HL-60/S4 treated with retinoic acid at 250 ng/mL for 4 days and 3 days (cell line): ENCODE data around the gene EIF4ENIF1.
"Not testable (repeated sequence)": the region's sequence is repeated elsewhere in the genome, so short reads cannot be mapped to it uniquely, and the experiment has no call there.

Source experiments
- in situ Hi-C: fragments of 300-500 bp; cut with MboI; formaldehyde crosslinking; loops from 2 replicates; pipeline ENCODE4 v1.7.0; 2022; ENCODE audit warnings: low sequenced_read_pairs

Gene EIF4ENIF1

DNA sequence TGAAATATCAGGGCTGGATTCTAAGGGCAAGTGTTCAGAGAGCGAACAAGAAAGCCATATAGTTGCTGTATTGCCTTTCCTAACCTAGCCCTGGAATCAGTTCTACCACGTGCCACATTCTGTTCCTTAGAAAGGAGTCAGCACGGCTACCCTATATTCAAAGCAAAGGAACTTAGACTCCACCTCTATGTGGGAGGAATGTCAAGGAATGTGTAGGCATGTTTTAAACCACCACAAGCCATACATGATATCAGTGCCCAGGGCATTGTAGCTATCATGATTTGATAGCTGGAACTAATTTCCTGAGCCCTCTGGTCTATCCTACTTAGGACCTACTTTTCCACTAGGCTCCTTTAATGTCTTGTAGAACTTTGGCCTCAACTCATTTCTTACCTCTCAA lies 2.5 kb upstream of the EIF4ENIF1 start:
- in situ Hi-C loops: no loop called here

DNA sequence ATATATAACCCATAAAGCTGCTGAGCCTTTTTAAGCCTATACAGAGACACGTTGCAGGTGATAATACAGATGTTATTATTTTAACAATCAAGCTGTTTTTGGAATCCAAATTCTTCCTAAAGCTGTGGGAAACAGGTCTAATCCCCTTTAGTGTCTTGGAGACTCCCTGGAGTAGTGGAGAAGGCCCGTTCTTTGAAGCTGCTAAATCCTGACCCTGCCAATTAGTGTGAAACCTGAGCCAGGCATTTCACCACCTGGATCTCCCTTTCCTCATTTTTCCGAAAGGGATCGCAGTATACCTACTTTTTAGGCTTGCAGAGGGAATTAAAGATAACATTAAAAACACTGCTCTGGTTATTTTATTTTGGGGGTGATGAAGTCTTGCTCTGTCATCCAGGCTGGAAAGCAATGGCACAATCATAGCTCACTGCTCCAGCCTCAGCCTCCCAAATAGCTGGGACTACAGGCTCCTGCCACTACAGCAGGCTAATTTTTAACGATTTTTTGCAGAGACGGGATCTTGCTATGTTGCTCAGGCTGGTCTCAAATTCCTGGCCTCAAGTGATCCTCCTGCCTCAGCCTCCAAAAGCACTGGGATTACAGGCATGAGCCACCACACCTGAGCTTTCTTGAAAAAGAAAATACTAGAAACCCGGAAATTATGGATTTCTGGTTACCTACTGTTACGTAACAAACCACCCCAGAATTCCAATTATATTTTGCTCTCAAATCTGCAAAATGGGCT lies 1.7 kb upstream of the EIF4ENIF1 start:
- in situ Hi-C loops: no loop called here

DNA sequence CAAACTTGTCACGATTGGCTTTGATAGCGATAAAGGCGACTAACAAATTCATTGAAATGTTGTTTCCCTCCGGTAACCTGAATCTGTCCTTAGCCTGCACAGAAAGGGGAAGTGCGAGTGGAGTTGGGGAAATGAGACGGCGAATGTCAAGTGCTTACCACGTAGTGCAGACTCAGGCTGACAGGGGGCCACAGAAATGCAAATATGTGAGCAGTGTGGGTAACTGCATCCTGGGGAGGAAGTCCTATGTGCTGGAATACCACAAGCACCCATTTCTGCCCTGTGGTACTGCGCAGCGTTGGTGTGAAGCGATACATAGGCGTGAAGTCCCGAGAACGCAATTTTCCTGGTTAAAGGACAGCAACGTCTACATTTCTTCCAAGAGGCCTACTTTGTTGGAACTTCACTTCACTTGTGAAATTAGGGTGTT lies 869 bp upstream of the EIF4ENIF1 start:
- in situ Hi-C loops: no loop called here

DNA sequence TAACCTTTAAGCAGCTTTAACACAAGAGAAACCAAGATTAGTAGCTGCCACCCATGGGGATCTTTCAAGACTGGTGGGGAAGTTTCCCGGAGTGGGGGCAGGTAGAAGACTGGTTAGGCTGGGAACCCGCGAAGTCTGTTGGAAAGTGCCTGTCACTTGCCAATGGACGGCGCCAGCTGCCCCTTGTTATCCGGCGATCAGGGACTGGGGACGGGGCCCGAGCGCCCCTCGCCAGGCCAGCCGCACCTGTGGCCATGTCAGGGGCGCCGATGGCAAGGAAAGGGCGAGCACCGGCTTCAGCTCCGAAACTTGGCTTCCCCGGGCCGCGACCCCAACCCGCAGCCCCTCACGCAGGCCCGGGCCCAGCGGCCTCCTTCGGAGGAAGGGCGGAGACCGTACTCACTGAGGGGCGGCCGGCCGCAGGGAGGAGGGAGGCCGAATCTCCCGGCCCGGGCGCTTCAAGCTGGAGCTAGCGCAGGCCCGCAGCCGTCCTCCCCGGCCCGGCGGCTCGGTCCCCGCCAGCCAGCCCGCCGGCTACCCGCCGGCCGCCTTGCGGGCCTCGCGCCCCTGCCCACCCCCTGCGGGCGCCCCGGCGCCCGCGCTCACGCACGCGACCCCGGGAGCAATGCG lies 539 bp downstream of the EIF4ENIF1 start:
- in situ Hi-C loops: no loop called here

DNA sequence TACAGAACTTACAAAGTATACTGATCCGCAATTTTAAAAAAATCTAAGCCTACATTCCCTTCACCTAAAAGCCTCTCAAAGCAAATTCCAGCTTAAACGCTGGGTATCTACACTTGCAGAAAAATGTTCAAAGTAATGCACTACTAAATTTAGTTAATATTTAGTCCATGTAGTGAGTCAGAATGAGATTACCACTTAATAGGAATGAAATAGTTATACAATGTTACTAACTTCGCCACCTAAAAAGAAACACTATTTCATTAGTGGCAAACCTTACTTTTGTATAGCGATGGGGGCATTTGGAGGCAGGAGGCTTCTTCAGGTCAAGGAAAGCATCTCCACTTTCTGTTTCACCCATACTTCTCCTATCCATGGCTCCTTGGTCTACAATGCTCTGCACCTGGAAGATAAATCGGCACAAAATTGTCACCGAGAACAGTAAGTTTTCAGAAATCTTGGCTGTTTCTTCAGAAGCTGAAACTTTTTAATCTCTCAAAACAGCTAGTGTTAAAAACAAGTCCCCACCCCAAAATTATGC lies 1.2 kb downstream of the EIF4ENIF1 start:
- in situ Hi-C loops: no loop called here

- in situ Hi-C loops: no loop called here
Observed at GRCh38 chr22:31486951-31487350, 2.7 kb downstream of the EIF4ENIF1 start.

- in situ Hi-C loops: not testable (repeated sequence)
Observed at GRCh38 chr22:31486369-31486768, 3.3 kb downstream of the EIF4ENIF1 start.

DNA sequence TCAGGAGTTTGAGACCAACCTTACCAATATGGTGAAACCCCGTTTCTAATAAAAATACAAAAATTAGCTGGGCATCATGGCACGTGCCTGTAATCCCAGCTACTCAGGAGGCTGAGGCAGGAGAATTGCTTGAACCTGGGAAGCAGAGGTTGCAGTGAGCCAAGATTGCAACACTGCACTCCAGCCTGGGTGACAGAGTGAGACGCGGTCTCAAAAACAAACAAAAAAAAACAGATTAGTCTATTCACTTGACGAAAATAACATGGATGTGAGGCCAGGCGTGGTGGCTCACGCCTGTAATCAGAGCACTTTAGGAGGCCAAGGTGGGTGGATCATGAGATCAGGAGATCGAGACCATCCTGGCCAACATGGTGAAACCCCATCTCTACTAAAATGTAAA lies 7.2 kb downstream of the EIF4ENIF1 start:
- in situ Hi-C loops: not testable (repeated sequence)

DNA sequence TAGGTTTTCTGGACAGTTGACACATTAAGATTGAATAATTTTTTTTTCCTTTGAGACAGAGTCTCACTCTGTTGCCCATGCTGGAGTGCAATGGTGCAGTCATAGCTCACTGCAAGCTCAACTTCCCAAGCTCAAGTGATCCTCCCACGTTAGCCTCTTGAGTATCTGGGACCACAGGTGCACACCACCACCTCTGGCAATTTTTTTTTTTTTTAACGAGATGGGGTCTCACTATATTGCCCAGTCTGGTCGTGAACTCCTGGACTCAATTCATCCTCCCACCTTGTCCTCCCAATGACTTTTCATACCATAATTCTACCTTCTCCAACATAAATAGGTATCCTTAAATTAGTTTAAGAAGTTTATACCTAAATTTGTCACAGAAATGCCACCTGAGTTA lies 8.5 kb downstream of the EIF4ENIF1 start:
- in situ Hi-C loops: no loop called here

DNA sequence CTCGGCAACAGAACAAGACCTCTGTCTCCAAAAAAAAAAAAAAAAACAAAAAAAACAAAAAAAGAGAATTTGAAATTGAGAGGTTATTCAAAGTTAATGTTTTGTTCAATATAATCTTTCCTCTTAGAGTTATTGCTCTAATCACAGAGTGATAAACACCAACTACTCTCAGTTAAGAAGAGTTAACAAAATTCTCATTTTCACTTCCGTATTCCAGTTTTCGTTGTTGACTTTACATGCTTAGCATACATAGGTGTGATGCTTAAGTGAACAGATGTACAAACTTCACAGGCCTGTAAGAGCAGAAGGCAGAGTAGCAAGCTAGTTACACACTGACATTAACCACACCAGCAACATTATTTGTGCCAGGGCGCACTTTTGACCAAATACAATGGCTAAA lies 12.3 kb downstream of the EIF4ENIF1 start:
- in situ Hi-C loops: no loop called here

DNA sequence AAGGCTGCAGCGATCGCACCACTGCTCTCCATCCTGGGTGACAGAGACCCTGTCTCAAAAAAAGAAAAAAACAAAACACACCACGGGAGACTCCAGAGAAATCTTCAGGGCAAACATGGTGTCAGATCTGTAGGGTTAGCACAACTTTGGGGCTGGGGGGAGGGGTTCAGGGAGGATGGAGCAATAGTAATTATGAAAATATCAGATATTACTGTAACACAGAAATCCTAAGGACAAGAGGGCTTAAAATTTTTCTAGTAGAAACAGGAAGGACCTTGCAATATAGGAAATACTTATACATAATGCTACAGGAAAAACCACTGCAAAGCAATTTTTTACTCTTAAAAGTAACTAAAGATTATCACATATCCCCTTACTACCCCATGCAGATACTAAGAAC lies 13.8 kb downstream of the EIF4ENIF1 start:
- in situ Hi-C loops: no loop called here

DNA sequence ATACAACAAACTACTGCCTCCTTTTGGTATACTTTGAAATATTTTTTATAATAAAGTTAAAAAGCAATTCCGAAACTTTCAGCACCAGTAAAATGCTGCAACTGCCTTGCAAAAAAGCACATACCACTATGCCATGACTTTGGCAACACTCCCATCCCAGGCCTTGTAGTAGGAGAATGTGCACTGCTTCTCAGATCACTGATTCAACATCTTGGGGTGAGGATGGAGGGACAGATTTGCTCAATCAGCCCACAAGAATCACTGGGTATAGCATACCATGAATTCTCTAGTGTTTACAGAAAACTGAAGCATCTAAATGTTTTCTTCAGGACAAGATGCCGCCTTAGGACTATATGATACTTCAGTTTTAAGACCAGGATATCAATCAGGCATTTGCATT lies 14.9 kb downstream of the EIF4ENIF1 start:
- in situ Hi-C loops: no loop called here

DNA sequence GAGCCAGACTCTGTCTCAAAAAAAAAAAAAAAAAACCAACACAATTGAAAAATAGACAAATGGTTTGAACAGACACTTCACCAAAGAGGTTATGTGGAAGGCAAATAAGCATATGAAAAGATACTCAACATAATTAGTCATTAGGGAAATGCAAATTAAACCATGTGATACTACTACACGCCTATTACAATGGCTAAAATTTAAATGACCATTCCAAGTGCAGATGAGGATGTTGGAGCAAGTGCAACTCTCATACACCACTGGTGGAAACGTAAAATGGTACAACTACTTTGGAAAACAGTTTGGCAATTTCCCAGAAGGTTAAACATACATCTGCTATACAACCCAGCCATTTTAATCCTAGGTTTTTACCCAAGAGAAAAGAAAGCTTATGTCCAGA lies 24.3 kb downstream of the EIF4ENIF1 start:
- in situ Hi-C loops: no loop called here

DNA sequence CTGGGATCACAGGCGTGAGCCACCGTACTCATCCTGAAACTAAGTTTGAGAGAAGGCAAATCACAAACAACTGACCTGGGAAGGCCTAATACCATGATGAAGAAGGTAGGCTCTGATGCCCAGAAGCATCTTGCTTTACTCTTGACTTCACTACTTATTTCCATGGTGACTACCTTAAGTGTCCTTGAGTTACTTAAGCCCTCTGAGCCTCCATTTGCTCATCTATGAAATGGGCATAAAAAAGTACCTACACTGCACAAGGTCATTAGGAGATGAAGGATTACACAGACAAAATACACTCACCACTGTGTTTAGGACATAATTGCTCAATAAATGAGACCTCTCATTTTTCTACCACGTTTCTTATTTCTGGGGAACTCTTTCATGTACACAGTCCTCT lies 27.9 kb downstream of the EIF4ENIF1 start:
- in situ Hi-C loops: no loop called here

- in situ Hi-C loops: no loop called here
Observed at GRCh38 chr22:31451709-31452571, 37.7 kb downstream of the EIF4ENIF1 start.

DNA sequence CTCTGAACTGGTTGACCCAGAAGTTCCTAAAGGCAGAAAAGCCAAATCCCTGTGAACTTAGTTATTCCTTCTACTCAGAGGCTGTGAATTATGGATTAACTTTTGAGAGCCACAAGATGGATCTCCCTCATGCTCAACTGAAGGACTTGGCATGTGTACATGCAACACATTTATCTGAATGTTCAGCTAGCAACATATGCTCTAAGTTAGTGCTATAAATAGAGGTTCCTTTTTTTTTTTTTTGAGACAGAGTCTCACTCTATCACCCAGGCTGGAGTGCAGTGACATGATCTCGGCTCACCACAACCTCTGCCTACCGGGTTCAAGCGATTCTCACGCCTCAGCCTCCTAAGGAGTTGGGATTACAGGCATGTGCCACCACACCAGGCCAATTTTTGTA lies 40.1 kb downstream of the EIF4ENIF1 start:
- in situ Hi-C loops: no loop called here

DNA sequence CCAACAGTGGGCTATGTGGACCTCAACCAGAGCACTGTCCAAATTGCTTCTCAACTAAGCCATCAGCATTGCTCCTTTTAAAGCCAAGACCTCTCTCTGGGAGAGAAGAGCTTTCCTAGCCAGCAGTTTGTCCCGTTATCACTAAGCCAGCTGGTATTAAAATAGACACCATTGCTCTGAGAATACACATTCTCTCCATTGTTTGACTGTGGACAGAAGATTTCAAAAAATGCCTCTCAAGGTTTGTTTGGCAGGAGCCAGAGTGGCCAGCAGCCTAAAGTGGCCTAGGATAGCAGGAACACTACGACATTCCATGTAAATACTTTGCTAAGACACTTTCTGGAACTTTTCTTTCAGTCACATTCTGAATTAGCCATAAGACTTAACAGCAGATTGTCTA lies 41.3 kb downstream of the EIF4ENIF1 start:
- in situ Hi-C loops: no loop called here

GRCh38 chr22:31447337-31447736 lies 42.3 kb downstream of the EIF4ENIF1 start:
- in situ Hi-C loops: no loop called here

DNA sequence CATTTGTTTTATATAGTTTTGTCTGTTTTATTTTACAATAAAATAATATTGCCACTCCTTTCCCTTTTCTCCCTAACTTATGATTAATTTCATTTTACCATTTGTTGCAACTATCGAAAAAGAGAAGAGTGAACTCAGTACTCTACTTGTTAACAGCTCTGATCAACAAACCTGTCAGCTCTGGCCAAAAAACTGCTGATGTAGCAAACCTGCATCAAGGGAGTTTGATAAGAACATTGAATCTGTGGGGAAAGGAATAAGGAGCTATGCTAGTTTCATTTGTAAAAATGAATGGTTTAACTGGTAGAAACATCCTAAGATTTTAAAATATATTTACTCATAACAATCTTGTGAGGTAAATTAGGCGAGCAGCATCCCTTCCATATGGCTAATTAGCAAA lies 42.9 kb downstream of the EIF4ENIF1 start:
- in situ Hi-C loops: no loop called here

- in situ Hi-C loops: no loop called here
Observed at GRCh38 chr22:31446208-31446607, 43.4 kb downstream of the EIF4ENIF1 start.

DNA sequence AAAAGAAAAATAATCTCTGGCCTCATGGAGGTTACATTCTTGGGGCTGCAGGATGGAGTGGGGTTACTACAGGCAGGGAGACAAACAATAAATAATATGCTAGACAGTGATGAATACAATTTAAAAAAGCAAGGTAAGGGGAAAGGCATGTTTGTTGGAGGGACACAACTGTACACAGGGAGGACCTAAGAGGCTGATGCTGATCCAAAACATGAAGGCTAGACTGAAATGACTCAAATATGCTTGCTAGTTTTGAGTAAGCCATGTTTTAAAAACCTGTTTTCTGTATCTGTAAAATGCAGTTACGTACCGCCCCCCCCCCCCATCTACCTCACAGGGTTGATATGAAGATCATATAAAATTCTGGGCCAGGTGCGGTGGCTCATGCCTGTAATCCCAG lies 44.0 kb downstream of the EIF4ENIF1 start:
- in situ Hi-C loops: no loop called here

DNA sequence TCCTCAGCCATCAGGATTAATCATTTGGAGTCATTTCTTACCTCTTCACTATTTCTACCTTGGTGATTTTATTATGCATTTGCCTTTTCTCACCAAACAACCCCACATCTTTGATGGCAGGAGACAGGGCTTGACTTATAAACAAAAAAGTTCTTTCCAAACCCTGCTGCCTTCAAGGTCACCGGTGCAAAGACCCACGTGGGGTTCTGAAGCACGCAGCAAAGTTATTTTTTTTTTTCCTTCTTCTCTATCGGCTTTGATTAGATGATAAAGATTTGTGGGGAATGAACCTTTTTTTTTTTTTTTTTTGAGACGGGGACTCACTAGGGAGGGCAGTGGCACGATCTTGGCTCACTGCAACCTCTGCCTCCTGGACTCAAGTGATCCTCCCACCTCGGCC lies 46.1 kb downstream of the EIF4ENIF1 start:
- in situ Hi-C loops: no loop called here
